Kidney (tissue), 14 donors: ENCODE results near the gene EBI3. TPM values are rescaled to one million over a fixed set of nuclear protein-coding genes. Genes with fewer than 3 reads are reported as not detected.

ENCODE experiments used
- DNase-seq, 5 donors: peaks; one replicate each; pipeline ENCODE4 v3.0.0-alpha.2; 2013 to 2020
- FAIRE-seq: peaks from 2 replicates; lab custom pipeline; 2012; peaks lifted over from hg19 to GRCh38; lab: Jason Lieb, UNC
- H3K27ac ChIP-seq, 2 donors: one replicate each; pipeline ENCODE4 v1.7.0; 2013; ENCODE audit warnings: low read depth in 2 of 2, low read length in 2 of 2, inconsistent platforms in 1 of 2
- H3K27me3 ChIP-seq: one replicate; pipeline ENCODE4 v1.7.1; 2013; ENCODE audit warnings: low read length, inconsistent platforms; ENCODE audit not compliant: control insufficient read depth, insufficient read depth
- H3K36me3 ChIP-seq, 3 donors: one replicate each; pipeline versions ENCODE4 v1.7.0 to v1.7.1; 2013; ENCODE audit warnings: low read length in 3 of 3, control low read depth in 1 of 3, inconsistent platforms in 1 of 3; ENCODE audit not compliant: insufficient read depth in 3 of 3, control insufficient read depth in 2 of 3
- H3K4me1 ChIP-seq, 3 donors: one replicate each; pipeline versions ENCODE4 v1.7.0 to v1.7.1; 2013; ENCODE audit warnings: low read length in 3 of 3, inconsistent platforms in 1 of 3, low read depth in 1 of 3; ENCODE audit not compliant: control insufficient read depth in 2 of 3, insufficient read depth in 2 of 3
- H3K4me3 ChIP-seq, 3 donors: one replicate each; pipeline versions ENCODE4 v1.7.0 to v1.8.1; 2013; ENCODE audit warnings: low read length in 3 of 3, control low read depth in 1 of 3, inconsistent platforms in 1 of 3
- H3K9ac ChIP-seq, 3 donors: one replicate each; pipeline versions ENCODE4 v1.7.0 to v1.7.1; 2013; ENCODE audit warnings: low read length in 3 of 3, control low read depth in 1 of 3, inconsistent platforms in 1 of 3
- H3K9me3 ChIP-seq, 3 donors: one replicate each; pipeline versions ENCODE4 v1.7.0 to v1.7.1; 2013; ENCODE audit warnings: low read length in 3 of 3, control low read depth in 1 of 3, inconsistent platforms in 1 of 3; ENCODE audit not compliant: control insufficient read depth in 2 of 3, insufficient read depth in 1 of 3
- intact Hi-C: fragments of 100-400 bp; cut with DNase I; formaldehyde crosslinking; loops from one replicate; pipeline ENCODE4 v1.11.1; 2022
- polyA plus RNA-seq: library from polyadenylated mRNA; stranded (reverse); fragments of 350-450 nt; fragmentation: Illumina TruSeq; extraction: RNeasy Lipid Tissue Mini Kit (QIAGEN cat#74804); gene quantifications from one replicate; pipeline ENCODE4 v1.2.3, GENCODE V29; 2014; ENCODE audit warnings: low read depth, low replicate concordance; ENCODE audit not compliant: insufficient read depth
- total RNA-seq: library from RNA; stranded (reverse); fragmentation: NEBNext Ultra II Directional; extraction: Animal tissue kit (Norgen Biotek cat#: 25700); gene quantifications from one replicate; pipeline ENCODE4 v1.2.1, GENCODE V29; 2021
- TF ChIP-seq, protein P1 (sequence below): IDR thresholded peaks from 3 replicates; pipeline ENCODE4 v1.5.1; 2012; ENCODE audit warnings: mild to moderate bottlenecking, moderate library complexity, borderline replicate concordance; ENCODE audit not compliant: insufficient read depth; ENCODE audit errors: extremely low read depth
- donor health status: control.
- donor health status: control.
- donor health status: control.
- donor health status: control.
- donor health status: control.
- donor health status: DM: yes; HTN: yes; CAD: no.
- donor health status: Normal renal cell carcinoma (clear cell type).

Gene EBI3
- total and polyA plus RNA-seq, 2 donors from 2014 or later: 1.5 to 8.3 TPM

DNA sequence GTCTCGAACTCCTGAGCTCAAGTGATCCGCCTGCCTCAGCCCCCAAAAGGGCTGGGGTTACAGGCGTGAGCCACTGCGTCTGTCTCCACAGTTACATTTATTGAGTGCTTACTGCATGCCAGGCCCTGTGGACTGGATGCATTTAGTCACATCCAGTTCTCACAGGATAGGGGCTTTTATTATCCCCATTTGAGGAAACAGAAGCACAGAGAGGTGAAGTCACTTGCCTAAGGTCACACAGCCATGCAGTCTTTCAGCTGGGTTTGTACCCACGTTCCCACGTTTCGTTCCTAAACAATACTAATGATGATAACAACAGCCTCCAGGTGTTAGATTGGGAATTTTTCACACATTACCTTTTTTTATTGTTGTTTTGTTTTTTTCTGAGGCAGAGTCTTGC is 9.1 kb upstream of the EBI3 start:
- H3K9me3 ChIP-seq: no peaks in the 10 kb centered on the region
- H3K4me3 ChIP-seq: no peak overlapping the region
- intact Hi-C loops: no loop called here
- no peak for DNase-seq
- H3K9ac ChIP-seq: no peak overlapping the region
- no peaks in the 10 kb centered on the region for H3K27me3 ChIP-seq
- TF ChIP-seq, protein P1, sequence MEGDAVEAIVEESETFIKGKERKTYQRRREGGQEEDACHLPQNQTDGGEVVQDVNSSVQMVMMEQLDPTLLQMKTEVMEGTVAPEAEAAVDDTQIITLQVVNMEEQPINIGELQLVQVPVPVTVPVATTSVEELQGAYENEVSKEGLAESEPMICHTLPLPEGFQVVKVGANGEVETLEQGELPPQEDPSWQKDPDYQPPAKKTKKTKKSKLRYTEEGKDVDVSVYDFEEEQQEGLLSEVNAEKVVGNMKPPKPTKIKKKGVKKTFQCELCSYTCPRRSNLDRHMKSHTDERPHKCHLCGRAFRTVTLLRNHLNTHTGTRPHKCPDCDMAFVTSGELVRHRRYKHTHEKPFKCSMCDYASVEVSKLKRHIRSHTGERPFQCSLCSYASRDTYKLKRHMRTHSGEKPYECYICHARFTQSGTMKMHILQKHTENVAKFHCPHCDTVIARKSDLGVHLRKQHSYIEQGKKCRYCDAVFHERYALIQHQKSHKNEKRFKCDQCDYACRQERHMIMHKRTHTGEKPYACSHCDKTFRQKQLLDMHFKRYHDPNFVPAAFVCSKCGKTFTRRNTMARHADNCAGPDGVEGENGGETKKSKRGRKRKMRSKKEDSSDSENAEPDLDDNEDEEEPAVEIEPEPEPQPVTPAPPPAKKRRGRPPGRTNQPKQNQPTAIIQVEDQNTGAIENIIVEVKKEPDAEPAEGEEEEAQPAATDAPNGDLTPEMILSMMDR: no peak
- no peak for FAIRE-seq
- H3K4me1 ChIP-seq: no peaks in the 10 kb centered on the region
- no peaks in the 10 kb centered on the region for H3K36me3 ChIP-seq
- no peak overlapping the region for H3K27ac ChIP-seq

DNA sequence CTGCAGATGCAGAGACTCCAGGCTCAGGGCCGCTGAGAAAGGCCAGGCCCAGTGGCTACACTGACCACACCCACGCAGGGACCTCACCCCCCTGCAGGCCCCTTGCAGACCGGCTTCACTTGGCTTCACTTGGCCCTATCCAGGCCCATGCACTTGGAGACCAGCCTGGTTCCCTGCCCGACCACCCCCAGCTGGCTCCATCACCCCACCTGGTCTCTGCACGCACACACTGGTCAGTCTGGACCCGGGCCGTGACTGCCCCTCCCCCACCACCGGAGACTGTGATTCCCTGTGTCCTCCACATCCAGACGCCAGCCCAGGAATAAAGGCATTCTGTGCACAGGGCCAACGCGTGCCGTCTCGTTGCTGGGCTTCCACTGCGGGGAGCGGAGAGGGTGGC is 4.9 kb upstream of the EBI3 start:
- Histone ChIP-seq H3K9me3 (no peaks in the 10 kb centered on the region), H3K36me3 (no peaks in the 10 kb centered on the region), H3K27ac (no peak overlapping the region), H3K4me3 (no peak overlapping the region), H3K4me1 (peaks cover 0 to 2% (median 0%) of the 10 kb centered on the region in 3 donors), H3K9ac (no peak overlapping the region), H3K27me3 (peaks cover 9% of the 10 kb centered on the region)
- intact Hi-C loops: no loop called here
- FAIRE-seq: no peak
- TF ChIP-seq, protein P1: no peak
- peak in 1 of 5 donors; percentile 49 for DNase-seq

DNA sequence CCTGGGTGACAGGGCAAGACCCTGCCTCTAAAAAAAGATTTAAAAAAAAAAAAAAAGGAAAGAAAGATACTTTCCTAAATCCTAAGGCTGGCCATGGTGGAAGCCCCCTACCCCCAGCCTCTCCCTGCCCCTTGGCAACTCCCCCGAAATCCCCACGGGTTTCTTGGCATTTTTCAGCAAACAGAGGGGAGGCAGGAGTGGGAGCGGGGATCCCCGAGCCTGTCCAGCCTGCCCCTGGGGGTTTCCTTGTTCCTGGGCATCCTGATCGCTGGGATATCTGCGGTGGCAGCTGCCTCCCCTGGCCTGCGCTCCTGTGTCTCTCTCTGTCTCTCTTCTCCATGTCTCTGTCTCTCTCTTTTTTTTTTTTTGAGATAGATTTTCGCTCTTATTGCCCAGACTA is 3.4 kb upstream of the EBI3 start:
- Histone ChIP-seq H3K4me1 (peaks cover 0 to 2% (median 0%) of the 10 kb centered on the region in 3 donors), H3K27ac (no peak overlapping the region), H3K9ac (no peak overlapping the region), H3K9me3 (no peaks in the 10 kb centered on the region), H3K36me3 (no peaks in the 10 kb centered on the region), H3K4me3 (no peak overlapping the region), H3K27me3 (peaks cover 9% of the 10 kb centered on the region)
- intact Hi-C loops: no loop called here
- TF ChIP-seq, protein P1: no peak
- DNase-seq (no peak), FAIRE-seq (no peak)

DNA sequence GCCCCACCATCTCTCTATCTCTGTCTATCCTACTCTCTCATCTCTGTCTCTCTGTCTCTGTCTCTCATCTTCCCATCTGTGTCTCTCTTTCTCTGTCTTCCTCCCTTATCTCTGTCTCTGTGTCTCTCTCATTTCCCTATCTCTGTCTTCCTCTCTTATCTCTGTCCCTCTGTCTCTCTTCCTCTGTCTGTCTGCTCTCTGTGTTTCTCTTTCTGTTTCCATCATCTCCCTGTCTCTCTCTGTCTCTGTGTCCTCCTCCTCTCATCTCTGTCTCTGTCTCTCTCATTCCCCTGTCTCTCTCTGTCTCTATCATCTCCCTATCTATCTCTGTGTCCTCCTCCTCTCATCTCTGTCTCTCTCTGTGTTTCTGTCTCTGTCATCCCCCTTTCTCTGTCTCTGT is 1.6 kb upstream of the EBI3 start:
- Histone ChIP-seq H3K9me3 (no peaks in the 10 kb centered on the region), H3K36me3 (no peaks in the 10 kb centered on the region), H3K27me3 (peaks cover 9% of the 10 kb centered on the region), H3K4me3 (no peak overlapping the region), H3K9ac (no peak overlapping the region), H3K27ac (no peak overlapping the region), H3K4me1 (peaks cover 0 to 2% (median 0%) of the 10 kb centered on the region in 3 donors)
- intact Hi-C loops: no loop called here
- DNase-seq (no peak), FAIRE-seq (no peak)
- TF ChIP-seq, protein P1: no peak
